ENCODE results near the gene LRRC36.

Gene LRRC36

DNA sequence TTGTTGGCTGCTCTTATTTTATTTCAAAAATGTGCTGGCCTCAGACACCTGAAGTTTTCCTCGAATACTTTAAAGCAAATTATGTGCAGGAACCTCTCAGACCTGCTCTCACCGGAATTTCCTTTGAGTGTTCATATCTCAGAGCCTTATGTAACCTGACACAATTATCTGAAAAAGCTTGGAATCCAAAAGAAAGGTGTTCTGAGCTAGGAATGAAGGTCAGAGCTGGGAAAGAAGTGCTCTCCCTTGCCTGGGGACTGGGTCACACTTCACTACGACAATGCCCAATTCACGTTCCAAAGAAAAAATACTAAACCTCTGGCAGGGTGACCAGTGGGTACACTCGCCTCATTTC is 97.6 kb downstream of the LRRC36 start:
- no peak for DNase-seq (ENCODE audit: low read depth)

DNA sequence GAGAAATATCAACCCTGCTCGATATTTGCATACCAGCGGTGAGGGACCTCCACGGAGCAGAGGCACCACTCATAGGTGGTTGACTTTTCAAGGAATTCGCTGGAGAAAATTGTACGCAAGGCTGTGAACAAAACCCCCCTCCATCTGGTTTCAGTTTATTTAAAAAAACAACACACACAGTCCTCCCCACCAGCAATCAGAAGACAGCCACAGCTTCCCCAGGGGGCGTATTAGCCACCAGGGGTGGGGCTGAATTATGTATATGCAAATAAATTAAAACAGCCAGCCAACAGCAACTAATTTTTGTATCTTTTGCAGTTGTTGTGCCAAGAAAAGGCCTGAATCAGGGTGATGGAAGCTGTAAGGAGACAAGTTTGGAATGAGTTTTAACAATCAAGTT is 98.4 kb downstream of the LRRC36 start:
- DNase-seq (ENCODE audit: low read depth), result no peak

DNA sequence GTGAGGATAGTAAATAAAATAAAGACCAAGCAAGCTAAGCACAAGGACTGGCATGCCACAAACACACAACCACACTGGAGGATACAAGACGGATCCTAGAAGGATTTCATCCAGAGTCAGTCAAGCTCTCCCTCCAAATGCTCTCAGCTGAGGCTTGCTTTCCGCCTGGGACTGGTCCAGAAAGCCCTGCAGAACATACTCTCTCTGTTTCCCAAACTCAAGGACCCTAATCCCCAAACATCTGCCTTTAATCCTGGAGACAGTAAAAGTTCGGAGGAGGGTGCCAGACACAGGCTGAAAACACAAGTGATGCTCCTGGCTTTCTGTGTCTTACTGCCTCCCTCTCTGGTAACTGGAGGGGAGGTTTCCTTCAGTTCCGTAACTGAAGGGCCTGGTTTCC is 99.0 kb downstream of the LRRC36 start:
- DNase-seq (ENCODE audit: low read depth), result no peak

DNA sequence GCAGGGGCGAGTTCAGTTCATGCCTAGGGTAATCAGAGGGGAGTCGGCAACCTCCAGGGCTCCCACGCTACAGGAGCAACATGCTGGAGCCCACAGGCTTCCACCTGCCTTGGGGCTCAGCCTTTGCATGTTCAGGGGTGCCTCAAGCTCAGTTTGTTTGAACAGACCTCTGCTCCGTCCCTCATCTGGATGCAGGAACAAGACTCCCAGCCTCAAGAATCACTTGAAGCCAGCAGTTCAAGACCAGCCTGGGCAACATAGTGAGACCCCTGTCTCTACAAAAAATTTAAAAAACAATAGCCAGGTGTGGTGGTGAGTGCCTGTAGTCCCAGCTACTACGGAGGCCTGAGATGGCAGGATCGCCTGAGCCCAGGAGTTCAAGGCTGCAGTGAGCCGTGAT is 99.4 kb downstream of the LRRC36 start:
- DNase-seq (ENCODE audit: low read depth), result no peak

DNA sequence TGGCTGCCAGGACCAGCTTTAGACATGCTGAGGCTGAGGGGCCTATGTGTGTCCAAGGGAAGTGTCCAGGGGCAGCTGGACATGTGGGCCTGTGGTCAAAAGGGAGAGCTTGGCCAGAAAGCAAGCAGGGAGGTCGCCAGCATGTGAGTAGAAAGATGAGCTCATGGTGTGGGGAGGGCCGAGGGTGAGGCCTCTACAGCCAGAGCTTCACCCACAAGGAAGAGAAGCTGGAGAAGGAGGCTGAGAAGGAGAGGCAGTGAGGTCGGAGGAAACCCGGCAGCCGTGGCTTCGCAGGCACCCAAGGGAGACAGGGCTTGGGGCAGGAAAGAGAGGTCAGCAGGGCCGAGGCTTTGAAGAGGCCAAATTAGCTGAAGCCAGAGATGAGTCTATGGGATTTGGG is 100.3 kb downstream of the LRRC36 start:
- no peak for DNase-seq (ENCODE audit: low read depth)

DNA sequence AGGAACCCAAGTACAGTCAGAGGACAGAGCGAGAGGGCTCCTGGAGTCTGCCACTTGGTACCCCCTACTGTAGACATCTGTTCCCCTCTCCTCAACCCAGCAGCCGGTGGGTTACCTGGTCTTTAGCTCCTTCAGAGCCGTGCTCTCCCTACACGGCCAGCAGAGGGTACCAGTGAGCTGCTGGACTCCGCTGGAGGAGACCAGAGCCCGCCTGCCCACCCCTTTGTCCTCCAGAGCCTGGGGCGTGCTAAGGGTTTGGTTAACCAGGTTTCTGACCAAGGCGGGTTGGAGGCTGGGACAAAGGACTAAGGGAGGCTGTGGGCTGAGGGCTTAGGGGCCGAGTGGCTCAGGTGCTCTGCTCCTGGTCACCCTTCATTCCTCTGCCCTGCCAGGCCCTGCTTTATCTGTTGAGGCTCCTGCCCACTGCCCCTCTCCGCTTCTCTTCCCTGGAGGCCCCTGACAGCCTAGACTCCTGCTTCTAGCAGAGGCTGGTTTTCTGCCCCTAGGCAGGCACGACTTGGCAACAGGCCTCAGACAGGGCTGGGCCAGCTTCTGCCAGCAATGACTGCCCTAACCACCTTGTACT is 101.6 kb downstream of the LRRC36 start:
- DNase-seq (ENCODE audit: low read depth), result peak; percentile 75

DNA sequence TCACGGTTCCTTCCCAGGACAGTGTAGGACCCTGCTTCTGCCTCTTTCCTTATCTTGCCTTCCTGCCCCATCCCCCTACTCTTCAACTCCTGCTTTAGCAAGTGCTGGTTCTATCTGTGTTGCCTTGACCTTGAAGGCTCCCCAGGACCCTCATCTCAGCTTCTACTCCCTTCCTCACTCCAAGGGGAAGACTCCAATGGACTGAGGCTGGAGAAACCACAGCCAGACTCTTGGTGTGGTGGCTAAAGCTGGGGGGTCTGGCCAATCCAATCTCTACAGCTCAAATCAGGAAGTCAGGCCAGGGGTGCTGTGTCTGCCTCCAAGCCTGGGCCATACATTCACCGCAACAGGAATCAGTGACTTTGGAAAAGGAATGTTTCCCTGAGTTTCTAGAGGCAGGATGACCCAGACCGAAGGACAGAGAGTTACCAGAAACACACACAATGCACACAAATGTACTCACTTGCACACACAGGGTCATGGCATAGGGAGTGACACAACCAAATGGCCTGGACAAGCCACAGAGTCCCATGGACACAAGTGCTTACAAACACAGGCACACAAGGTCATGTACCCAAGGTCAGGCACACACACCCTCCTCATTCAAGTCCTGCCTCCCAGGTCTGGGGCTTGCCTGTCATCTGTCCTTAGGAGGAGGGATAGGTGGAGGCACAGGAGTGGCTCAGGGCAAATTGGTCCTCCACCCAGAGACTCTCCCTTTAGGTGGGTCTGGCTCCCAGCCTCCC is 102.6 kb downstream of the LRRC36 start:
- no peak for DNase-seq (ENCODE audit: low read depth)

DNA sequence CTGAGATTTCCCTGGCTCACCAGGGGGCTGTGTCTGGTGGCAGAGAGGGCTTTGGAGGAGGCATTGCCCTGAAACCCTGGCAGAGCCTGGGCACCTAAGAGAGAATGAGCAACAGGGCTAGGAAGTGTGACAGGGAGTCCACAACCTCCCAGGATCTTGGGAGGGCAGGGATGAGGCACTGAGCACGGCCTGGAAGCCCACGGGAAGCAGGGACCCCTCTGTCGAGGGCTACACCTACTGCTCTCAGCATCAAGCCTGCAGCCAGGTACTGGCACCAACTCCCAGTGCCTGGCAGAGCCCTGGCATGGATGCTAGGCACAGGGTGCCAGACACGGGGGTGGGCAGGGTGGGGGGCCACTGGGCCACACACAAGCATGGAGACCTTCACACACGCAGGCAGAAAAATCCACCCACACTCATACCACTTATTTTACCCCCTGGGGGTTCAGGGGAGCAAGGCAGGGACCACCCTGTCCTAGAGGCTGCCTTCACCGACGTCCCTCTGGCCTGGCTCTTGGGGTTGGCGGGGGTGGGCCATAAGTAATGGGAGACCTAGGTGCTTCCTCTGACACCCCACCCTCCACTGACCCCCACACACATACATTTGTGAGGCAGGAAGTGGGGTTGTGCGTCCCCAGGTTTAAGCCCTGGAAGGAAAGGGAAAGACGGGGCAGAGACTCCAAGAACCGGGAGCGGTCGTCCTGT is 103.3 kb downstream of the LRRC36 start:
- no peak for DNase-seq (ENCODE audit: low read depth)

DNA sequence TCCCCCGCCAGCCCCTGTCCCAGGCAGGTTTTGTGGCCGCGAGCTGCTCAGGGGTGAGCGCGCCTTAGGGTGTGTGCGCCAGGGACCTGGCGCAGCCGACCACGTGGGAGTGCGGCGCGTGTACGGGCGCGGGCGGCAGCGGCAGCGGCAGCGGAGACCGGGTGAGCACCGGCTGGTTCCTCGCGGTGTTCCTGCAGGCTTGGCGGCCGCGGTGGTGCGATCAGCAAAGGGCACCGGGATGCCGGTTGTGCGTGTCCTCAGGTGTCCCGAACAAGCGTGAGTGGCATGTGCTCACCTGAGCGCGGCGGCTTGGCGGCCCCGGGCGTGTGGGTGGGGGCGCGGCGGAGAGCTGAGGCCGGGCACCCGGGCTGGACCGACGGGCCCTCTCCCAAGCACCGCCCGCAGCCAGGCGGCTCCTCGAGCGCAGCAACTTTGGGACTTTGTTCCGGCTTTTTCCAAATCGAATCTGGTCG is 103.9 kb downstream of the LRRC36 start:
- DNase-seq (ENCODE audit: low read depth), result no peak

DNA sequence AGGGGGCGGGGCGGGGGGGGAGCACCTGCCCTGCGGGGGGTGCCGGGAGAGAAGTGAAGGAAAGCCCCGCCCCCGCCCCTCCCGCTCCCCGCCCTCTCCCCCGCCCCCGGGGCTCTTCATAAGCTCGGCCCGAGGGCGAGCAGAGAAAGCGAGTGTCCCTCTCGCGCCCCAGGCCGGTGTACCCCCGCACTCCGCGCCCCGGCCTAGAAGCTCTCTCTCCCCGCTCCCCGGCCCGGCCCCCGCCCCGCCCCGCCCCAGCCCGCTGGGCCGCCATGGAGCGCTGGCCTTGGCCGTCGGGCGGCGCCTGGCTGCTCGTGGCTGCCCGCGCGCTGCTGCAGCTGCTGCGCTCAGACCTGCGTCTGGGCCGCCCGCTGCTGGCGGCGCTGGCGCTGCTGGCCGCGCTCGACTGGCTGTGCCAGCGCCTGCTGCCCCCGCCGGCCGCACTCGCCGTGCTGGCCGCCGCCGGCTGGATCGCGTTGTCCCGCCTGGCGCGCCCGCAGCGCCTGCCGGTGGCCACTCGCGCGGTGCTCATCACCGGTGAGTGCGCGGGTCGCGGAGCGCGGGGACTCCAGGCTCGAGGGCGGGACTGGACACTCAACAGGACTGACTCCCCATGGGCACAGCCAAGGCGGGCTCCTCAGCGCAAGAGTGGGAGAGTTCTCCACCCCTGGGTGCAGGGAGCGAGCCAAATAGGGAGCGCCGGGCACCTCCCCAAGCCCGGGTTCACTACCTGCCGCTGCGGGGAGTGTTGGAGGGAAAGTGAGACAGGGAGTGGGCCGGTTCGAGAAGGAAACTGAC is 104.6 kb downstream of the LRRC36 start, which contains the start of gene HSD11B2:
Gene HSD11B2, plus strand, starts transcription at position 145 of the 798 bp plus-strand sequence. Its CDS starts 128 bp downstream, at position 273.
- DNase-seq (ENCODE audit: low read depth), result peak; percentile 63

DNA sequence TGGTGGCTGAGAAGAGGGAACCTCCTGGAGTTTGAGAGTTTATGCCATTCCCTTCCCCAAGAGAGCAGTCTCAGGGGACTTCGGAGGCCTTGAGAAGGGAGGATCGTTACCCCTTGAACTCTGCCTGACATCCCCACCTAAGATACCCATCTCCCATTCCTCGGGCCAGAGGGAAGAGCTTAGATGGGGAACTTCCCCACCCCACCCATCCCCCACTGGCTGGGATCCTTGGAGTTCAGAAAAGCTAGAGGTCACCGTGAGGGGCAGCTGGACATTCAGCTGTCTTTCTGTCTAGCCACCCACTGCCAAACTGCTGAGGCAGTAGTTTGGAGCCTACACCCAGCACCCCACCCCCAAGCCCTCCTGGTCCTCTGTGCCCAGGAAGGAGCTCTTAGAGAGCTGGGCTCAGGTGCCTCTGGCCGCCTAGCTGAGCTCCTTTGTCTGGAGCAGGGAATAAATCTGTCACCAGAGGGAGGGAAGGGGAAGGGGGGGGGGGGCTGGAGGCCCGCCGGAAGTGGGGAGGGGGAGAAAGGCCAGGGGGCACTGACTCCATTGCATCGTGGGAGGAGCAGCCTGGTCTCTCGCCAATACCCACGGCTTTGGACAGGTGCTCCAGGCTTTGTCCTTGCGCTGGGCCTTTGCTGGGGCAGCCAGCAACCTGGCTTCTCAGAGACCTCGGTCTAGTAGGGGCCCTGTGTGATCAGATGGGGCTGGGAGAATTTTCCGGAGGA is 105.3 kb downstream of the LRRC36 start:
- no peak for DNase-seq (ENCODE audit: low read depth)

DNA sequence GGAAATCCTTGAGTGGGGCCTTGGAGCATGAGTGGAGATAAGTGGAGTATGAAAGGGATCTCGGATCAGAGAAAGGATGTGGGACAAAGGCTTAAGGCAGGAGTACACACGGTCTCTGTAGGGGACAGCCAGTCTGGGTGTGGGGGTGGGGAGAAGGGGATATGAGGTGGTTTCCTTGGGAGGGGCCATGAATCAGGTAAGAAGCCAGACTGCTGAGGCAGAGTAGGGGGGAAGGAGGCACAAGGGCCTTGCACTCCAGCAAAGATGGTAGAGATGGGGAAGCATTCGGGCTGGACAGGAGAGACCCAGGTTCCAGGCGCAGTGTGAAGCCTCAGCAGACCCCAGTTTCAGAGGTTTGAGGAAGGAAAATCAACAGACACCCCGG is 105.9 kb downstream of the LRRC36 start:
- no peak for DNase-seq (ENCODE audit: low read depth)

DNA sequence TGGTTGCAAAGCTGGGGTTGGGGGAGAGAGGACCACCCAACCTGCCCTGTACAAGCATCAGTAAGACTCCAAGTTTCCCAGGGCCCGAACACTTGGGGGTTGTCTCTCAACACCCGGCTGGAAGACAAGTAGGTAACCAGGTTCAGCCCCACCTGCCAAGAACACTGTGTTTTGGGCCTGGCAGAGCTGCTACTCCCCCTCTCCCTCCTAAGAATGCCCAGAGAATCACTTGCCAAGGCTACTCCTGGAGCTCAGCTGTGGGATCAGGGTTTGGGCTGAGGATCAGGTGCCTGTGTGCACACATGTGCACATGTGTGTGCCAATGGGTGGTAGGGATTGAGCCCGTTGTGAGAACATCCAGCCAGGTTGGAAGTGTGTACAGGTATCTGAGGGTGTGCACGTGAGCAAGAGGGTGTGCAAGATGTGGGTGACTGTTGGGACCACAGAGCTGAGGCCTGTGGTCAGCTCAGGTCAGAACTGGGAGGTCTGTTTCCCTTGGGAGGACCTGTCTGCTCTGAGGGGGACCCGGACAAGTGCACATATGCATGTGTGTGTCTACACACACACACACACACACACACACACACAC is 106.6 kb downstream of the LRRC36 start:
- no peak for DNase-seq (ENCODE audit: low read depth)

All from ELR (cell line).